ENCODE data around the gene ALKBH6. TPM values are rescaled to one million over a fixed set of nuclear protein-coding genes. Genes with fewer than 3 reads are reported as not detected.

Gene ALKBH6
- total and polyA plus RNA-seq, 2 of the 8 experiments (the other 6 are each of a cell fraction or from before 2014, with no cell fraction given) = 19.2 to 33.3 TPM

DNA sequence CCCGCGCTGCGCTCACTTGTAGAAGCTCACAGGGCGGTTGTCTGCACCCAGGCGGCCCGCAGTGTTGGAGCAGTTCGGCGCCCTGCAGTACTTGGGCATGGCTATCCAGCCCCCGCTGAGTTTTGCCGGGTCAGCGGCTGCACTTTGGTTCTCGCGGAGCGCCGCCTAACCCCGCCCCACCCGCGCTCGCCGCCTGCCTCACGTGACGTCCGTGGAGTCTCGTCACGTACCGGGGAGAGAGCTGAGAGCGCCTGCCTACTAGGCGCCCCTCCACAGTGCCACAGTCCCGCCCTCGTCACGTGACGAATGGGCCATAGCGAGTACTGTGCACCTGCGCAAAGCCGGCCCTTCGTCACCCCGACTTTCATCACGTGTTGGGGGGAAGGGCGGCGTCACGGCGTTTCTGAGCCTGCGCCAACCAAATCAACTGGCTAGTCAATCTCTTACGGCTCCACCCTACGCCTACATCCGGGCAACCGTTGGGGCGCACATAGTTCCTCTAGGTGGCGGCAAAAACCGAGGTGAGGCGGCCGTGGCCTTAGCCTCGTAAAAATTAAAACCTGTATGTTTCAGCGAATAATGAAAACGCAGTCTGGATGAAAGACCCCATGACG, 40.2 kb upstream of the ALKBH6 start, which contains the start of gene THAP8:
TSS of gene THAP8 (minus strand) at position 167 of the 614 bp plus-strand sequence. CDS start at position 99, 68 bp downstream.
- DNase-seq (ENCODE audit: low read depth in 1 of 2, low spot score in 2 of 2) (peak; percentile 96 to 98), FAIRE-seq (no peak)
- H3K4ac ChIP-seq (replicated peaks; ENCODE audit: insufficient read length, low read depth, low read length) = peak within 1 kb of the TSS; percentile 28
- H3K23me2 ChIP-seq (ENCODE audit: low read depth, low read length) = peaks cover 4% of the 10 kb centered on the region
- peak within 1 kb of the TSS; percentile 83; the same call in 1 of the 2 replicates for H3K27ac ChIP-seq (ENCODE audit: low read depth, low read length)
- peak within 1 kb of the TSS; percentile 31; the same call in 1 of the 2 replicates for H2BK15ac ChIP-seq (ENCODE audit: low read length)
- H2AK5ac ChIP-seq (ENCODE audit: low read depth, low read length) = no peak within 1 kb of the TSS
- peak within 1 kb of the TSS; percentile 71 for H4K91ac ChIP-seq (replicated peaks; ENCODE audit: insufficient read length, low read length)
- H3K36me3 ChIP-seq (ENCODE audit: control insufficient read depth in 2 of 4, insufficient read depth in 4 of 4, low read length in 3 of 4) = peaks cover 5 to 13% (median 10%) of the 10 kb centered on the region in 4 experiments; a peak in 5 of 8 replicates
- peaks cover 3 to 35% of the 10 kb centered on the region in 2 experiments; a peak in 3 of 4 replicates for H3K79me2 ChIP-seq (ENCODE audit: control insufficient read depth in 1 of 2, insufficient read depth in 2 of 2, low read length in 2 of 2)
- peak within 1 kb of the TSS; percentile 75 to 94 (median 82) for H3K4me3 ChIP-seq (ENCODE audit: extremely low read depth in 1 of 4, insufficient read depth in 2 of 4, low read depth in 3 of 4, low read length in 4 of 4)
- CTCF ChIA-PET (ENCODE audit: partially characterized antibody) = interaction anchor here (0.8 to 4.6 kb wide), 6 partner anchors 14 to 361 kb away, joined by 3 to 14 read pairs (median 3); no protein-coding TSS in a partner anchor
- peaks cover 4% of the 10 kb centered on the region; the same call in 1 of the 2 replicates for H3K79me1 ChIP-seq (ENCODE audit: low read depth, low read length)
- POLR2A ChIA-PET (ENCODE audit: partially characterized antibody) = interaction anchor here (0.7 to 2.2 kb wide), 21 partner anchors 13 to 193 kb away, joined by 3 to 10 read pairs (median 5); partner anchors contain the start of genes ALKBH6, CAPNS1, OVOL3 and POLR2I
- H3K14ac ChIP-seq (ENCODE audit: insufficient read length) = no peak within 1 kb of the TSS
- H2BK120ac ChIP-seq (replicated peaks; ENCODE audit: low read depth, low read length) = no peak within 1 kb of the TSS
- H2BK20ac ChIP-seq (ENCODE audit: low read length) = no peak within 1 kb of the TSS
- no peaks in the 10 kb centered on the region for H3K27me3 ChIP-seq (replicated peaks in 1 of 4; ENCODE audit: control insufficient read depth in 3 of 4, extremely low read depth in 1 of 4, insufficient read depth in 3 of 4, low read length in 3 of 4)
- H3K18ac ChIP-seq (ENCODE audit: extremely low read depth, low read length) = peak within 1 kb of the TSS; percentile 94
- H2BK12ac ChIP-seq (ENCODE audit: low read depth, low read length) = peak within 1 kb of the TSS; percentile 68; the same call in 1 of the 2 replicates
- H4K8ac ChIP-seq (ENCODE audit: extremely low read depth, insufficient read depth, low read length) = peak within 1 kb of the TSS; percentile 96
- H3K9ac ChIP-seq (replicated peaks in 1 of 4; ENCODE audit: extremely low read depth in 1 of 4, low read depth in 3 of 4, low read length in 3 of 4) = peak within 1 kb of the TSS; percentile 67 to 85 (median 80)
- H3K23ac ChIP-seq (ENCODE audit: insufficient read length) = no peak within 1 kb of the TSS
- H3K9me3 ChIP-seq (ENCODE audit: insufficient read depth in 2 of 2, low read depth in 1 of 2, low read length in 1 of 2) = no peaks in the 10 kb centered on the region
- peaks cover 0 to 11% (median 4%) of the 10 kb centered on the region in 4 experiments; a peak in 5 of 7 replicates for H3K4me1 ChIP-seq (replicated peaks in 1 of 4; ENCODE audit: control insufficient read depth in 3 of 4, insufficient read depth in 4 of 4, low read length in 3 of 4)
- peak within 1 kb of the TSS; percentile 80 for H4K5ac ChIP-seq (ENCODE audit: insufficient read length, low read depth, low read length)
- H2AFZ ChIP-seq (ENCODE audit: low read length) = peak within 1 kb of the TSS; percentile 25; the same call in 1 of the 2 replicates
- peak within 1 kb of the TSS; percentile 84 for H2BK5ac ChIP-seq (ENCODE audit: low read depth, low read length)
- WGBS, 2 experiments (ENCODE audit: extremely low coverage in 1 of 2, insufficient coverage in 1 of 2, insufficient read length in 1 of 2, insufficient replicate concordance in 2 of 2, low coverage in 1 of 2, low lambda C conversion rate in 2 of 2, missing lambda C conversion rate in 1 of 2) = 2% methylated on average over 55 of the region's 56 CpGs; no CpG with 5 or more reads in 1 of the 2 experiments
- H4K20me1 ChIP-seq (replicated peaks in 1 of 2; ENCODE audit: control insufficient read depth in 1 of 2, insufficient read depth in 2 of 2, low read length in 2 of 2) = peaks cover 6 to 15% of the 10 kb centered on the region in 2 experiments
- peak within 1 kb of the TSS; percentile 87 to 93 for H3K4me2 ChIP-seq (ENCODE audit: insufficient read depth in 1 of 2, low read depth in 2 of 2, low read length in 2 of 2)
- peak within 1 kb of the TSS; percentile 75 for H3K56ac ChIP-seq (replicated peaks; ENCODE audit: insufficient read length, low read depth, low read length)
- TF ChIP-seq, protein P1, sequence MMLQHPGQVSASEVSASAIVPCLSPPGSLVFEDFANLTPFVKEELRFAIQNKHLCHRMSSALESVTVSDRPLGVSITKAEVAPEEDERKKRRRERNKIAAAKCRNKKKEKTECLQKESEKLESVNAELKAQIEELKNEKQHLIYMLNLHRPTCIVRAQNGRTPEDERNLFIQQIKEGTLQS (IDR thresholded peaks at IDR 0.05; ENCODE audit: insufficient read depth, low read depth, low read length) = peak; percentile 93
- TF ChIP-seq BACH1 (IDR thresholded peaks at IDR 0.05; ENCODE audit: low read length) (peak; percentile 89), FOSL1 (IDR thresholded peaks at IDR 0.05; ENCODE audit: insufficient read depth, low read depth, low read length) (no peak), TBP (IDR thresholded peaks at IDR 0.05; ENCODE audit: low read depth, low read length) (peak; percentile 70), TAF7 (optimal IDR thresholded peaks at IDR 0.05; ENCODE audit: borderline replicate concordance, low read depth, low read length) (peak; percentile 66), EZH2 (IDR thresholded peaks at IDR 0.05; ENCODE audit: low read depth, low read length, severe bottlenecking) (no peak), CBX8 (IDR thresholded peaks at IDR 0.05; ENCODE audit: borderline replicate concordance, low read depth, low read length) (no peak)
- TF ChIP-seq, protein P2, sequence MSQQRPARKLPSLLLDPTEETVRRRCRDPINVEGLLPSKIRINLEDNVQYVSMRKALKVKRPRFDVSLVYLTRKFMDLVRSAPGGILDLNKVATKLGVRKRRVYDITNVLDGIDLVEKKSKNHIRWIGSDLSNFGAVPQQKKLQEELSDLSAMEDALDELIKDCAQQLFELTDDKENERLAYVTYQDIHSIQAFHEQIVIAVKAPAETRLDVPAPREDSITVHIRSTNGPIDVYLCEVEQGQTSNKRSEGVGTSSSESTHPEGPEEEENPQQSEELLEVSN (IDR thresholded peaks at IDR 0.05) = no peak; the same call in none of the 2 replicates
- TF ChIP-seq, protein P3, sequence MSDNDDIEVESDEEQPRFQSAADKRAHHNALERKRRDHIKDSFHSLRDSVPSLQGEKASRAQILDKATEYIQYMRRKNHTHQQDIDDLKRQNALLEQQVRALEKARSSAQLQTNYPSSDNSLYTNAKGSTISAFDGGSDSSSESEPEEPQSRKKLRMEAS (IDR thresholded peaks at IDR 0.05) = peak; percentile 95
